ENCODE data around the gene CLEC2L. TPM values are rescaled to one million over a fixed set of nuclear protein-coding genes. Genes with fewer than 3 reads are reported as not detected.

Gene CLEC2L
- total RNA-seq, 2 experiments from 2014 or later = not detected

DNA sequence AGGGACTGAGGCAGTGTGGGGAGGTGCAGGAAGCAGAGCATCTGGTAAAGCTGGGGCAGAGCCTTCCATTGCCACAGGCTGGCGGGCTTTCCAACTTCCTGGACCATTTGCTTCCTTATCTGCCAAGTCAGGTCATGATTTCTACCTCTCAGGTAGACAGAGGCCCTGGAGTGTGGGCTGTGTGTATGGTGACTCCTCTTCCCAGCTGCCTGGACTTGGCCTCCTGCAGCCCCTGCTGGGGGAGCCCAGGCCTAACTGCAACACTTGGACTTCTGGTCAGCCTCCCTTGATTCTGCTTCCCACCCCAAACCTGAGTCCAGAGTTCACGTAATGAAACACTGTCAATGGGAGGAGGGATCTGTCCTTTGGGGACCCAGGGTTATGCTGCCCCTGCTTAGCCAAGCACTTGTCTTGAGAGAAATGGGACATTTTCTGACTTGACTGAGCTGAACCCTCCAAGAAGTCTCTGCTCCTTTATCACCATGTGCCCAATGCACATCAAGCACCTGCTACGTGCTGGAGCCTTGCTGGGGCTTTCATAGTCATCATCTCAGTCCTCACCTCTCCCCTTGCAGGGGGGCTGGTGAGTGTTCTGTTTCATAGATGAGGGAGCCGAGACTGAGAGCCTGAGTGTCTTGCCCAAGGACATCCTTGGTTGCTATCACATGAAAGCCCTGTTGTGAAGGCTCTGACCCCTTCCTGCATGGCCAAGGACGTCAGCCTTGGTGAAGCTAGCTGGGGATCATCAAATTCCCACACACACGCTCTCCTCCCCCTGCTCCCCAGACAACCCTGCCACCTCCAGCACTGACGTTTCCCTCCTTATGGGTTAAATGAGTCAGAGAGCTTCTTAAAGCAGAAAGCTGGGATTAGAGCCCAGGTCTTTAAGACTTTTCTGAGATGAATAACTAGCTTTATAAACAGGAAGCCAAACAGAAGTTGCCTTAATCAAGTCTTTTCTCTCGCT, 3.4 kb downstream of the CLEC2L start:
- DNase-seq (no peak), ATAC-seq (no peak)
- Mint-ChIP-seq H3K27me3 (peaks cover 67% of the 10 kb centered on the region), H3K36me3 (no peaks in the 10 kb centered on the region), H3K27ac (no peak overlapping the region), H3K4me1 (peaks cover 2% of the 10 kb centered on the region), H3K4me3 (no peak overlapping the region), H3K9me3 (ENCODE audit: low read depth) (peaks cover 2% of the 10 kb centered on the region)
- CTCF ChIA-PET = no interaction called here

DNA sequence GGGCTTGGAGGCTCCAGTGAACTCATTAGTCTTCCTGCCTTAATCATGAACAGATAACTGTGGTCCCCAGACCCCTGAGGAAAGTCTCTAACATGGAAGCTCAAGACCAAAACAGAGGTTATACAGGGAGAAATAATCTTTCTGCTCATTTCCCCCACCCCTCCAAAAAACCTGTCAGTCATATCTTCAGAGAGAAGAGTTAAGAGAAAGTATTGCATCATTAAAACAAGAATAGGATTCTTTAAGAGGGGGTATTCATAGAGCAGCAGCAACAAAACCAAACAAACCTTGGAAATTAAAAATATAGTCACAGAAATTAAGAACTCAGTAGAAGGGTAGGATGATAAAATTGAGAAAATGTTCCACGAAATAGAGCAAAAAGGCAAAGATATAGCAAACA, 7.6 kb downstream of the CLEC2L start:
- no peaks in the 10 kb centered on the region for H3K4me1 Mint-ChIP-seq
- peaks cover 59% of the 10 kb centered on the region for H3K27me3 Mint-ChIP-seq
- no peak for ATAC-seq
- DNase-seq = no peak
- CTCF ChIA-PET = no interaction called here
- peaks cover 2% of the 10 kb centered on the region for H3K9me3 Mint-ChIP-seq (ENCODE audit: low read depth)
- H3K36me3 Mint-ChIP-seq = no peaks in the 10 kb centered on the region
- no peak overlapping the region for H3K4me3 Mint-ChIP-seq
- no peak overlapping the region for H3K27ac Mint-ChIP-seq

DNA sequence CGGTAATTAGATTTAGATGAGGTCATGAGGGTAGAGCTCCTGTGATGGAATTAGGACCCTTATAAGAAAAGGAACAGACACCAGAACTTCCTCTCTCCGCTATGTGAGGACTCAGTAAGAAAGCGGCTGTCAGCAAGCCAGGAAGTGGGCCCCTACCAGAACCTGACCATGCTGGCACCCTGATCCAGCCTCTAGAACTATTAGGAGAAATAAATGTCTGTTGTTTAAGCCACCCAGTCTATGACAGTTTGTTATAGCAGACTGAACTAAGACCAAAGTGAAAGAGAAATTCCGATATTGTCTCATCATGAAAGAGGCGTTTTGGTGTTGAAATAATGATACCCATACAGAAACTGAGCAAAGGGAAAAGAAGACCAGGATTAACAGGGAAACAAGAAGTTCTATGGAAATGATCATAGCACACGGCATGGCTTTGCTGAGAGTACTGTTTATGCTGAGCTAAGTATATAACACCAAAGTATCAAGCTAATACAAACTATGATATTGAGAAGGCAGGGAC, 9.2 kb downstream of the CLEC2L start:
- no peaks in the 10 kb centered on the region for H3K36me3 Mint-ChIP-seq
- H3K27ac Mint-ChIP-seq = no peak overlapping the region
- no peak for ATAC-seq
- H3K27me3 Mint-ChIP-seq = peaks cover 57% of the 10 kb centered on the region
- H3K4me3 Mint-ChIP-seq = no peak overlapping the region
- H3K4me1 Mint-ChIP-seq = no peaks in the 10 kb centered on the region
- no peak for DNase-seq
- CTCF ChIA-PET = no interaction called here
- H3K9me3 Mint-ChIP-seq (ENCODE audit: low read depth) = peaks cover 2% of the 10 kb centered on the region

DNA sequence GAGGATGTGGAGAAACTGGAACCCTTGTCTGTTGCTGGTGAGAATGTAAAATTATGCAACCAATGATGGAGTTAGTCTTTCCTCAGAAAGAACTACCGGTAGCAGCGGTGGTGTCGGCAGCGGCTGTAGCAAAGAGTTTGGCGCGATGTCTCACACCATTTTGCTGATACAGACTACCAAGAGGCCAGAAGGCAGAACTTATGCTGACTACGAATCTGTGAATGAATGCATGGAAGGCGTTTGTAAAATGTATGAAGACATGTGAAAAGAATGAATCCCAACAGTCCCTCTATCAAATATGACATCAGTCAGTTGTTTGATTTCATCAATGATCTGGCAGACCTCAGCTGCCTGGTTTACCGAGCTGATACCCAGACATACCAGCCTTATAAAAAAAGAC, 10.6 kb downstream of the CLEC2L start:
- H3K27me3 Mint-ChIP-seq = peaks cover 46% of the 10 kb centered on the region
- DNase-seq (no peak), ATAC-seq (no peak)
- no peak overlapping the region for H3K4me3 Mint-ChIP-seq
- H3K4me1 Mint-ChIP-seq = no peaks in the 10 kb centered on the region
- H3K36me3 Mint-ChIP-seq = no peaks in the 10 kb centered on the region
- H3K9me3 Mint-ChIP-seq (ENCODE audit: low read depth) = no peaks in the 10 kb centered on the region
- CTCF ChIA-PET = no interaction called here
- no peak overlapping the region for H3K27ac Mint-ChIP-seq

DNA sequence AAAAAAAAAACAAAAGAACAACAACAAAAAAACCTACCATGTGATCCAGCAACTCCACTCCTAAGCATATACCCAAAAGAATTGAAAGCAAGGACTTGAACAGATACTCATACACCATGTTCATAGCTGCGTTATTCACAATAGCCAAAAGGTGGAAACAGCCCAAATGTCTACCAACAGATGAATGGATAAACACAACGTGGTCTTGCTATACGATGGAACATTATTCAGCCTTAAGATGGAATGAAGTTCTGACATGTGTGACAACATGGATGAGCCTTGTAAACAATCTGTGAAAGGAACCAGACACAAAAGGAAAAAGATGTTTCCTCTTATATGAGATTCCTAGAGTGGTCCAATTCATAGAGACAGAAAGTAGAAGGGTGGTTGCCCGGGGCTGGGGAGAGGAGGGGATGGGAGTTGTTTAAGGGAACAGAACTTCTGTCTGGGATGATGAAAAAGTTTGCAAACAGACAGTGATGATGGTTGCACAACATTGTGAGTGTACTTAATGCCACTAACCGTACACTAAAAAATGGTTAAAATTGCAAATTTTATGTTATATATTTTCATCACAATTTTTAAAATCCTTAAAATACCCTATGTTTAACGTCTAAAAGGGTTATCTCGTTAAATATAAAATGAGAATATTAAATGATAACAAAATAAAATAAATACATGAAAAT, 11.6 kb downstream of the CLEC2L start:
- Mint-ChIP-seq H3K27ac (no peak overlapping the region), H3K4me1 (no peaks in the 10 kb centered on the region), H3K4me3 (no peak overlapping the region), H3K9me3 (ENCODE audit: low read depth) (no peaks in the 10 kb centered on the region), H3K27me3 (peaks cover 39% of the 10 kb centered on the region), H3K36me3 (no peaks in the 10 kb centered on the region)
- DNase-seq (no peak), ATAC-seq (no peak)
- CTCF ChIA-PET = no interaction called here

DNA sequence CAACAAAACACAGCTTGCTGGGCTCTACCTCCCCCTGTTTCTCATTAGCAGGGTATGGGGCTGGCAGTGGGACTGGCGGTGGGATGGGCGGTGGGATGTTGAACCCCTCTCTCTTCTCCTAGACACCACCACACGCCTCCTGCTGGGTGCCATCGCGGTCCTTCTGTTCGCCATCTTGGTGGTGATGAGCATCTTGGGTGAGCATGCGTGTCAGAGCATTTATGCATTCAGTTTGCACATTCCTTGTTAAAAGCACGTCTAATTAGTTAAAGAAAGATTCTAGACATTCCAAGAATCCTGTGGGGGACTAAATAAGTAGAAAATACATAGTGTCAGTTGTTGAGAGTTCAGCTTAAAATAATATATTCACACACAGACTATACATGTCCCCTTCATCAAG, 12.7 kb downstream of the CLEC2L start:
- Mint-ChIP-seq H3K9me3 (ENCODE audit: low read depth) (no peaks in the 10 kb centered on the region), H3K27ac (no peak overlapping the region), H3K27me3 (peaks cover 36% of the 10 kb centered on the region), H3K36me3 (no peaks in the 10 kb centered on the region), H3K4me3 (no peak overlapping the region), H3K4me1 (no peaks in the 10 kb centered on the region)
- CTCF ChIA-PET = no interaction called here
- no peak for DNase-seq
- ATAC-seq = no peak

DNA sequence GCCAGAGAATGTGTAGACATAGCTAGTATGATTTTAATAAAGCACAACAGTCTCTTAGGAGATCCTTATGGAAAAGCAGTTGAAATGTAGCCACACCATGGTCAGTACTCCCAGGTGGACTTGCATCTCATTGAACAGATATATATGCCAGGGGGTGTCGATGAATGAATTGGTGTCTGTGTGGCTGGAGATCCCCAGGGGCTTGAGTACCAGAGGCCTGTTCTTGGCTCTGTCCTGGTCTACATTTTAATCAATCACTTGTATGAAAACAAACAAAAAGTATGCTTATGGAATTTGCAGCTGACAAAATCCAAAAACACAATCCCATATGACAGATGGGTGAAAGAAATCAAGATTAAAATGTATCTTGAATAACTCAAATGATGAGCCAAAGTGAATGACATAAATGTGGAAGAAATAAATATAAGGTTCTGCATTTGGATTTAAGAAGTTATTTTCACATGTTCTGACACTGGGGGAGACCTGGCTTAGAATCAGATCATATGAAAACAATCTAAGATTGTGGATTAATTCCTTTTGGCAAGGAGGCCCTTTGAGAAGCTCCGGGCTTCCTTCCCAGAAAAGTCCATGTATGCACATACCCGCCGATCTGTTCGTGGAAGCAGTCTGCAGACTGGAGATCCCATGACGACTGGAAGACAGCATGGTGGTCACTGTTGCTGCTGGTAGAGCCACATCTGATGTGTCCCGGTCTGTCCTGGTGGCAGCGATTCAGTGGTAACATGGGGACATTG, 15.6 kb downstream of the CLEC2L start:
- no peaks in the 10 kb centered on the region for H3K4me1 Mint-ChIP-seq
- H3K27ac Mint-ChIP-seq = no peak overlapping the region
- H3K27me3 Mint-ChIP-seq = peaks cover 20% of the 10 kb centered on the region
- no peaks in the 10 kb centered on the region for H3K36me3 Mint-ChIP-seq
- ATAC-seq = no peak
- no peaks in the 10 kb centered on the region for H3K9me3 Mint-ChIP-seq (ENCODE audit: low read depth)
- CTCF ChIA-PET = no interaction called here
- DNase-seq = no peak
- H3K4me3 Mint-ChIP-seq = no peak overlapping the region

DNA sequence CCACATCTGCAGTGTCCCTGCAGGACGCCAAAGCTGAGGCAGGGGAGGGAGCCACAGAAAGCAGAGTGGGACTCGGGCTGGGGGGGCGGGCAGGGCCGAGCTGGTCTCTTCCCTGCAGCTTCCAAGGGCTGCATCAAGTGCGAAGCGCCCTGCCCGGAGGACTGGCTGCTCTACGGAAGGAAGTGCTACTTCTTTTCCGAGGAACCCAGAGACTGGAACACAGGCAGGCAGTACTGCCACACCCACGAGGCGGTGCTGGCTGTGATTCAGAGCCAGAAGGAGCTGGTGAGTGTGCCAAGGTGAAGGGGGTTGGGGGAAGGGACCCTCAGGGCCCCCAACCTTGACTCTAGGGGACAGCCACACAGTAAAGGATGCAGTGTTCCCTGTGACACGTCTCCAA, 16.7 kb downstream of the CLEC2L start:
- ATAC-seq = no peak
- Mint-ChIP-seq H3K4me1 (no peaks in the 10 kb centered on the region), H3K9me3 (ENCODE audit: low read depth) (no peaks in the 10 kb centered on the region), H3K27me3 (peaks cover 13% of the 10 kb centered on the region), H3K4me3 (no peak overlapping the region), H3K27ac (no peak overlapping the region), H3K36me3 (no peaks in the 10 kb centered on the region)
- DNase-seq = no peak
- CTCF ChIA-PET = no interaction called here

DNA sequence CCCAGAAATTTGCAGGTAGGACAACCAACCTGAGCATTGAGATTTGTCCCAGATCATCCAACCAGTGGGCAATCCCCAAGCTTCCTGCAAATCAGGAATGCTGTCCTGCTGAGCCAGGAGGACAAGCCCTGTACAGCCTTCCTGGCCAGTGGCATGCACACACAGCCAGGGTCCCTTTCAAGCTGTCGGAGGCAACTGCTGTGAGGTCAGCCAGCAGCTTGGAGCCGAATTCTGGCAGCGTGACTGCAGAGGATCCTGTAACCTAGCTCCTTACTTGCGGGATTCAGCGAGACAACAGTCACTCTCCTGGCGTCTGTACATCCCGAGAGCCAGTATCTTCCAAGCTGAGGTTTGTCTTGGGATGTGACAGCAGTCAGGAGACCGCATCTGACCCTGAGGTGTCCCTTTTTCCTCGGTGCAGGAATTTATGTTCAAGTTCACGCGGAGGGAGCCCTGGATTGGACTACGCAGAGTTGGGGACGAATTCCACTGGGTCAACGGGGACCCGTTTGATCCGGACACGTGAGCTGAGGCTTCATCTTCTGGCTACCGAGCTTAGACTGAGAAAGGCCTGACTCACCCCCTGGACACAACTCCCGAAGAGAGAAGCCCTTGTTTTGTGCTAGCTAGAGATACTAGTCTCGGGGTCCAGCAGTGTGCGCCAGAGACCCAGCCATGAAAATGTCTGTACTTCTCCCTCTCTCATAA, 18.3 kb downstream of the CLEC2L start:
- H3K27ac Mint-ChIP-seq = no peak overlapping the region
- CTCF ChIA-PET = no interaction called here
- H3K27me3 Mint-ChIP-seq = peaks cover 6% of the 10 kb centered on the region
- DNase-seq (no peak), ATAC-seq (no peak)
- no peaks in the 10 kb centered on the region for H3K36me3 Mint-ChIP-seq
- no peaks in the 10 kb centered on the region for H3K9me3 Mint-ChIP-seq (ENCODE audit: low read depth)
- H3K4me1 Mint-ChIP-seq = no peaks in the 10 kb centered on the region
- H3K4me3 Mint-ChIP-seq = no peak overlapping the region

DNA sequence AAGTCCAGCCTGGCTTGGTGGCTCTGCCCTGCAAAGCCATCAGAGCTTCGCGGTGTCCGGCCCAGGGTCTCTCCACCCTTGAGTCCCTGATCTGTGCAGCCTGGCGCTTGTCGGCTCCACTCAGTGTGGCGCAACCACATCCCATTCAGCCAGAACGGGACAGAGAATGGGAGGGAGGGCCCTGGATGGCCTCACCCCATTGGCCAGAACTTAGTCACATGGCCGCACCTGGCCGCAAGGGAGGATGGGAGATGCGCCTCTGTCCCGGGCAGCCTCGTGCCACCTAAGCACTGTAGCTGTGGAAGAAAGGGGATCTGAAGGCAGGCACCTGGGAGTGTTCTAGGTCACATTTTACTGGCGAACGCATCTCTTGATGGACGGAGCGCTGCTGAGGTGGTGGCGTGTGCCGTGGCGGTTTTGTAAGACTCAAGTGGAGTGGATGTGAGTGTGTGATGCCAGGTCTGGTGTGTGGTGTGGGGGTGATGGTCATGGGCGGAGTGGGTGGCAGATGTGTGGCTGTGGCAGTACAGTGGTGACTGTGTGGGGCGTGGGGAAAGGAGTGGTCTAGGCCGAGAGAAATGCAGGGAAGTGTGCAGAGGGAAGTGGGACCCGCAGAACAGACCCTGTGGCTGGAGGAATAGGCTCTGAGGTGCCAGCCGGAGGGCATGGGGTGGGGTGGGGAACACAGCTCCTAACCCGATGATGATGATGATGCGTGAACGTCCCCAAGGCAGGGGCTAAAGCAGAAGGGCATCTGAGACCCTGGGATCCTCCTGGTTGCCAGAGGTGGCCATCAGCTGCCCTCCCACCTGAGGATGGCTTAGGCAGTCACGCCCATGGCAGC, 19.0 kb downstream of the CLEC2L start:
- no peak for DNase-seq
- Mint-ChIP-seq H3K4me1 (no peaks in the 10 kb centered on the region), H3K27me3 (no peaks in the 10 kb centered on the region), H3K36me3 (no peaks in the 10 kb centered on the region), H3K9me3 (ENCODE audit: low read depth) (no peaks in the 10 kb centered on the region), H3K27ac (no peak overlapping the region), H3K4me3 (no peak overlapping the region)
- CTCF ChIA-PET = no interaction called here
- ATAC-seq = no peak

DNA sequence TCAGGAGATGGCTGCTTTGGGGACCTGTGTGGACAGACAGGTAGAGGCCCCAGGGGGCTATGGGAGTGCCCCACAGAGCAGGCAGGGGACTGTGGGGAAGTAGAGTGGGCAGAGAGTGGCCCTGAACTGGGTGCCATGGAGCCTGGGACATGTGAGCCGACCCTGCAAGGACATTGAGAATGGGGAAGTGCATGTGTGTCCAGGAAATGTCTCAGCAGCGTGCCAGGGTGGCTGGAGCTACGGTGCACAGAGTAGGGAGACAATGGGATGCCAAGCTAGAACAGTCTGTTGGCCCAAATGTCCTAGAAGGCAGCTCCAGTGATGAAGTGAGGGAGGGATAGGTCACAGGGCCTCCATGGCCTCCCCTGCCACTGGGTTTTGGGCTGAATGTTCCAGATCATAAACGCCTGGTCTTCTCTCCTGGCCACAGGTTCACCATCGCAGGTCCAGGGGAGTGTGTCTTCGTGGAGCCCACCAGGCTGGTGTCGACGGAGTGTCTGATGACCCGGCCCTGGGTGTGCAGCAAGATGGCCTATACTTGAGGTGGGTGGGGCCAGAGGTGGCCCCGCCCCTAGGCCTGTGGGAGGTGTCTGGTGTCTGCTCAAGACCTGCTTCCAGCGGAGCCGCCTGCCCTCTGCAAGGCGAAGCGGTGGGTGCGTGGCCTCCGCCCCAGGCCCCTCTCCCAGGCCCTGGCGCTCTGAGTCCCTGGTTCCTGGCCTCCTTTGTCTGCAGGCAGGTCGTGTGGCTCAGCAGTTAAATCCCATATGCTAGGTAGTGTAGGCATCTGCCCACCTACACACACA, 20.5 kb downstream of the CLEC2L start:
- H3K27me3 Mint-ChIP-seq = no peaks in the 10 kb centered on the region
- CTCF ChIA-PET = no interaction called here

DNA sequence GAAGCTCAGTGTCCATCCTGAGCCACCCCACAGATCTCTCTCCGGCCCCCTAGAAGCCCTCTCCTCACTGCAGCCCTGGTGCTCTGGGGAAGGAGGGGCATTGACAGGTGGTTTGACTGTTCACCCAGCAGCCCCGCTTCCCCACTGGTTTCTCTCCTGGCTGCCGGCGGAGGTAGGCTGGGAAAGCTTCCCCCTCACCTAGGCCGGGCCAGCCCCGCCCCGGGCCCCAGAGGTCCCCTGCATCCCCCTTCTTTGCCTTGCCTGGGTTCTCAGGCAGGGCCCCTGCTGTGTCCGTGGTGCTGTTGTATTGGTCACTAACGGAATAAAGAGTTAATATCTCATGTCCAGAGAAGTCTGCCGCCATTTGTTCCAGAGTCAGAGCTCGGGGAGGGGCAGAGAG, 21.2 kb downstream of the CLEC2L start:
- DNase-seq = no peak

More for the DNA sequence above, 20.5 kb downstream of the CLEC2L start:
- ATAC-seq (no peak), DNase-seq (no peak)
- no peak overlapping the region for H3K27ac Mint-ChIP-seq
- H3K9me3 Mint-ChIP-seq (ENCODE audit: low read depth) = no peaks in the 10 kb centered on the region
- no peaks in the 10 kb centered on the region for H3K36me3 Mint-ChIP-seq
- H3K4me1 Mint-ChIP-seq = no peaks in the 10 kb centered on the region
- no peak overlapping the region for H3K4me3 Mint-ChIP-seq

More for the DNA sequence above, 21.2 kb downstream of the CLEC2L start:
- no peak overlapping the region for H3K4me3 Mint-ChIP-seq
- CTCF ChIA-PET = no interaction called here
- H3K27ac Mint-ChIP-seq = no peak overlapping the region
- H3K27me3 Mint-ChIP-seq = no peaks in the 10 kb centered on the region
- H3K4me1 Mint-ChIP-seq = no peaks in the 10 kb centered on the region
- no peaks in the 10 kb centered on the region for H3K9me3 Mint-ChIP-seq (ENCODE audit: low read depth)
- ATAC-seq = no peak
- H3K36me3 Mint-ChIP-seq = no peaks in the 10 kb centered on the region

All from activated CD8-positive, alpha-beta memory T cell treated with anti-CD3 and anti-CD28 coated beads, Interleukin-2, amount 10 ng/mL, durations not matched to agents 7 days and 5 days (primary cell).